IMR-90 (cell line): ENCODE results near the gene FGB. TPM values are rescaled to one million over a fixed set of nuclear protein-coding genes. Genes with fewer than 3 reads are reported as not detected.

ENCODE experiments used
- ATAC-seq: fragments of 200-7000 bp; cut with Tn5 transposase; 2 replicates; pipeline ENCODE4 v1.9.1; 2020; ENCODE audit warnings: low read depth, mild to moderate bottlenecking, moderate library complexity
- BruUV-seq: library from RNA; stranded (reverse); fragments of 400-500 nt; replicated peaks from 2 replicates; lab custom pipeline; 2021; lab: Mats Ljungman, UMichigan
- CTCF ChIA-PET: fragments of 300-600 bp; formaldehyde crosslinking; extraction: SDS; loops from one replicate; lab custom pipeline; 2021; ENCODE audit warnings: antibody characterized with exemption; lab: Yijun Ruan, JAX
- POLR2A ChIA-PET: fragments of 300-600 bp; sonication (Branson Sonifier 250); formaldehyde crosslinking; loops from one replicate; lab custom pipeline; 2022; ENCODE audit warnings: antibody characterized with exemption; ENCODE audit not compliant: unreplicated experiment; lab: Charles Lee
- DNase-seq: peaks from one replicate; pipeline ENCODE4 v3.0.0; 2013
- H2AFZ ChIP-seq: replicated peaks from 2 replicates; pipeline ENCODE3; 2013; ENCODE audit warnings: low read length, mild to moderate bottlenecking; ENCODE audit not compliant: poor library complexity
- H2AK5ac ChIP-seq: 2 replicates; pipeline ENCODE4 v1.6.1; 2013; ENCODE audit warnings: low read depth, low read length, inconsistent platforms
- H2AK9ac ChIP-seq: replicated peaks from 2 replicates; pipeline ENCODE3; 2013; ENCODE audit warnings: mild to moderate bottlenecking, low read depth, low read length, moderate library complexity; ENCODE audit not compliant: poor library complexity
- H2BK120ac ChIP-seq: 2 replicates; pipeline ENCODE4 v1.6.1; 2013; ENCODE audit warnings: low read depth, low read length, inconsistent platforms
- H2BK15ac ChIP-seq: 3 replicates; pipeline ENCODE4 v1.6.1; 2013; ENCODE audit warnings: low read depth, low read length, inconsistent platforms
- H2BK20ac ChIP-seq: 2 replicates; pipeline ENCODE4 v1.6.1; 2013; ENCODE audit warnings: low read depth, mild to moderate bottlenecking, inconsistent platforms, low read length, moderate library complexity
- H2BK5ac ChIP-seq: 2 replicates; pipeline ENCODE4 v1.6.1; 2013; ENCODE audit warnings: mild to moderate bottlenecking, low read depth, low read length, inconsistent platforms; ENCODE audit not compliant: poor library complexity, severe bottlenecking
- H3K14ac ChIP-seq: replicated peaks from 2 replicates; pipeline ENCODE4 v1.6.1; 2013; ENCODE audit warnings: low read depth, low read length, inconsistent platforms
- H3K18ac ChIP-seq: 2 replicates; pipeline ENCODE4 v1.6.1; 2013; ENCODE audit warnings: low read depth, low read length, control low read depth
- H3K23ac ChIP-seq: 2 replicates; pipeline ENCODE4 v1.6.1; 2013; ENCODE audit warnings: low read depth, low read length, inconsistent platforms
- H3K27ac ChIP-seq: 2 replicates; pipeline ENCODE4 v1.5.1; 2013; ENCODE audit warnings: mild to moderate bottlenecking, control low read depth, low read length; ENCODE audit not compliant: insufficient read depth
- H3K27me3 ChIP-seq: 2 replicates; pipeline ENCODE4 v1.6.1; 2013; ENCODE audit warnings: low read length; ENCODE audit not compliant: control insufficient read depth, insufficient read depth
- H3K36me3 ChIP-seq: 2 replicates; pipeline ENCODE4 v1.6.1; 2013; ENCODE audit warnings: low read length, mixed read lengths; ENCODE audit not compliant: control insufficient read depth, insufficient read depth
- H3K4ac ChIP-seq: 2 replicates; pipeline ENCODE4 v1.6.1; 2013; ENCODE audit warnings: low read depth, low read length, inconsistent platforms
- H3K4me1 ChIP-seq: 2 replicates; pipeline ENCODE4 v1.6.1; 2013; ENCODE audit warnings: low read length, mixed read lengths; ENCODE audit not compliant: control insufficient read depth, insufficient read depth
- H3K4me2 ChIP-seq: 2 replicates; pipeline ENCODE4 v1.6.1; 2013; ENCODE audit warnings: low read depth, mild to moderate bottlenecking, control low read depth, low read length, moderate library complexity
- H3K4me3 ChIP-seq: 2 replicates; pipeline ENCODE4 v1.5.1; 2013; ENCODE audit warnings: low read depth, mild to moderate bottlenecking, control low read depth, low read length, moderate library complexity; ENCODE audit not compliant: insufficient read depth
- H3K56ac ChIP-seq: 2 replicates; pipeline ENCODE4 v1.6.1; 2013; ENCODE audit warnings: low read length, inconsistent platforms; ENCODE audit not compliant: insufficient read depth; ENCODE audit errors: extremely low read depth
- H3K79me1 ChIP-seq, 2 experiments: 2 replicates each; pipeline ENCODE4 v1.6.1; 2013; ENCODE audit warnings: low read length in 2 of 2, inconsistent platforms in 1 of 2, low read depth in 1 of 2
- H3K9ac ChIP-seq: 2 replicates; pipeline ENCODE4 v1.6.1; 2013; ENCODE audit warnings: low read depth, low read length, control low read depth
- H3K9me1 ChIP-seq: 2 replicates; pipeline ENCODE4 v1.6.1; 2013; ENCODE audit warnings: low read length, inconsistent platforms; ENCODE audit not compliant: insufficient read depth
- H3K9me3 ChIP-seq: 2 replicates; pipeline ENCODE4 v1.6.1; 2013; ENCODE audit warnings: low read length; ENCODE audit not compliant: control insufficient read depth, insufficient read depth
- H4K20me1 ChIP-seq: 2 replicates; pipeline ENCODE4 v1.6.1; 2013; ENCODE audit warnings: low read length, inconsistent platforms; ENCODE audit not compliant: insufficient read depth
- H4K5ac ChIP-seq: 2 replicates; pipeline ENCODE4 v1.6.1; 2013; ENCODE audit warnings: mild to moderate bottlenecking, low read depth, low read length, control low read depth
- H4K8ac ChIP-seq, 2 experiments: 2 replicates each; pipeline ENCODE4 v1.6.1; 2013; ENCODE audit warnings: low read depth in 2 of 2, low read length in 2 of 2, control low read depth in 1 of 2, inconsistent platforms in 1 of 2
- H4K91ac ChIP-seq: 2 replicates; pipeline ENCODE4 v1.6.1; 2013; ENCODE audit warnings: low read depth, low read length, inconsistent platforms; ENCODE audit not compliant: insufficient read depth
- BHLHE40 ChIP-seq: fragments of 150-350 bp; IDR thresholded peaks from 2 replicates; pipeline ENCODE4 v1.6.1; 2016; ENCODE audit warnings: mild to moderate bottlenecking, low read depth, low read length
- CEBPB ChIP-seq: IDR thresholded peaks from 2 replicates; pipeline ENCODE4 v1.6.1; 2012; ENCODE audit warnings: low read depth, low read length, improper control_type of control experiment
- CHD1 ChIP-seq: IDR thresholded peaks from 2 replicates; pipeline ENCODE4 v1.6.1; 2012; ENCODE audit warnings: low read depth, low read length, improper control_type of control experiment
- MAFK ChIP-seq: IDR thresholded peaks from 2 replicates; pipeline ENCODE4 v1.6.1; 2012; ENCODE audit warnings: low read depth, low read length, improper control_type of control experiment
- MAZ ChIP-seq: IDR thresholded peaks from 2 replicates; pipeline ENCODE4 v1.6.1; 2012; ENCODE audit warnings: low read depth, mild to moderate bottlenecking, low read length, improper control_type of control experiment, moderate library complexity, borderline replicate concordance
- MXI1 ChIP-seq: IDR thresholded peaks from 2 replicates; pipeline ENCODE4 v1.6.1; 2012; ENCODE audit warnings: low read depth, mild to moderate bottlenecking, low read length, moderate library complexity, borderline replicate concordance
- NFE2L2 ChIP-seq: fragments of 150-350 bp; IDR thresholded peaks from 2 replicates; pipeline ENCODE4 v1.6.1; 2016; ENCODE audit warnings: low read depth, mild to moderate bottlenecking, low read length
- POLR2A ChIP-seq: IDR thresholded peaks from 2 replicates; pipeline ENCODE4 v1.6.1; 2012; ENCODE audit warnings: mild to moderate bottlenecking, low read depth, low read length
- RAD21 ChIP-seq: IDR thresholded peaks from 2 replicates; pipeline ENCODE4 v1.6.1; 2012; ENCODE audit warnings: low read length, improper control_type of control experiment
- RCOR1 ChIP-seq: IDR thresholded peaks from 2 replicates; pipeline ENCODE4 v1.6.1; 2012; ENCODE audit warnings: mild to moderate bottlenecking, low read length, improper control_type of control experiment; ENCODE audit not compliant: insufficient replicate concordance
- RFX5 ChIP-seq: IDR thresholded peaks from 2 replicates; pipeline ENCODE4 v1.8.0; 2012; ENCODE audit warnings: low read depth, mild to moderate bottlenecking, low read length, moderate library complexity
- SMC3 ChIP-seq: fragments of 150-350 bp; IDR thresholded peaks from 2 replicates; pipeline ENCODE4 v1.6.1; 2016; ENCODE audit warnings: low read depth, mild to moderate bottlenecking, antibody characterized with exemption, low read length, moderate library complexity
- WGBS, 2 experiments: methylation state at CpG; one replicate each; pipeline versions ENCODE4 v1.1.5 to v1.1.7; 2013; ENCODE audit warnings: missing lambda C conversion rate in 2 of 2; ENCODE audit not compliant: insufficient read length in 1 of 2; ENCODE audit errors: extremely low coverage in 2 of 2; 5-methylcytosine and 5-hydroxymethylcytosine counted together
- dilution Hi-C: fragments of 300-500 bp; cut with HindIII; formaldehyde crosslinking; loops from one replicate; pipeline ENCODE4 v1.14.3; 2018; ENCODE audit warnings: low sequenced_read_pairs; ENCODE audit not compliant: unreplicated experiment
- in situ Hi-C: fragments of 300-500 bp; cut with MboI; formaldehyde crosslinking; loops from 3 replicates; pipeline ENCODE4 v1.14.3; 2019; ENCODE audit warnings: low sequenced_read_pairs, inconsistent platforms, mixed read lengths
- intact Hi-C: fragments of 100-400 bp; cut with micrococcal nuclease; formaldehyde crosslinking; loops from 2 replicates; pipeline ENCODE4 v1.10.0; 2022
- polyA plus RNA-seq, 3 experiments: library from polyadenylated mRNA; depleted of rRNA; stranded (reverse); fragments of >200 nt; gene quantifications; 2 replicates each; pipeline ENCODE4 v1.2.3, GENCODE V29; 2012; ENCODE audit warnings: low replicate concordance in 1 of 3
- total RNA-seq: library from RNA; depleted of rRNA; stranded (reverse); fragments of >200 nt; gene quantifications from 2 replicates; pipeline ENCODE4 v1.2.3, GENCODE V29; 2012
- TF ChIP-seq, protein P1 (sequence below): fragments of 150-350 bp; IDR thresholded peaks from 2 replicates; pipeline ENCODE4 v1.6.1; 2017; ENCODE audit warnings: mild to moderate bottlenecking, antibody characterized with exemption, low read length, low read depth
- TF ChIP-seq, protein P2 (sequence below): fragments of 150-350 bp; IDR thresholded peaks from 2 replicates; pipeline ENCODE4 v1.6.1; 2016; ENCODE audit warnings: low read depth, mild to moderate bottlenecking, low read length, moderate library complexity, borderline replicate concordance
- TF ChIP-seq, protein P3 (sequence below): conservative IDR thresholded peaks from 2 replicates; pipeline ENCODE4 v1.5.1; 2012; ENCODE audit warnings: mild to moderate bottlenecking, low read depth, low read length, improper control_type of control experiment

Gene FGB
- total and polyA plus RNA-seq, 2 of the 4 experiments (the other 2 are of a cell fraction): not detected

- H3K4me1 ChIP-seq: no peaks in the 10 kb centered on the region
- H3K9me1 ChIP-seq: no peaks in the 10 kb centered on the region
- H3K4me3 ChIP-seq: no peak overlapping the region
- H2BK15ac ChIP-seq: no peak overlapping the region
- H3K18ac ChIP-seq: no peak overlapping the region
- intact Hi-C loops: no loop called here
- no peak overlapping the region for H2AFZ ChIP-seq
- H3K36me3 ChIP-seq: no peaks in the 10 kb centered on the region
- ATAC-seq (no peak; the same call in 1 of the 2 replicates), DNase-seq (no peak)
- H3K9me3 ChIP-seq: no peaks in the 10 kb centered on the region
- H3K27ac ChIP-seq: no peak overlapping the region
- no peak overlapping the region for H3K14ac ChIP-seq
- H3K9ac ChIP-seq: no peak overlapping the region
- H3K27me3 ChIP-seq: no peaks in the 10 kb centered on the region
- no peak overlapping the region for H4K5ac ChIP-seq
- no peaks in the 10 kb centered on the region for H3K79me1 ChIP-seq
- H4K91ac ChIP-seq: no peak overlapping the region
- H3K4ac ChIP-seq: no peak overlapping the region
- no peak overlapping the region for H4K8ac ChIP-seq
- no peak overlapping the region for H2AK9ac ChIP-seq
- H3K23ac ChIP-seq: no peak overlapping the region
- H3K56ac ChIP-seq: no peak overlapping the region
- no peak for TF ChIP-seq BHLHE40
- TF ChIP-seq CHD1: no peak
- TF ChIP-seq, protein P1, sequence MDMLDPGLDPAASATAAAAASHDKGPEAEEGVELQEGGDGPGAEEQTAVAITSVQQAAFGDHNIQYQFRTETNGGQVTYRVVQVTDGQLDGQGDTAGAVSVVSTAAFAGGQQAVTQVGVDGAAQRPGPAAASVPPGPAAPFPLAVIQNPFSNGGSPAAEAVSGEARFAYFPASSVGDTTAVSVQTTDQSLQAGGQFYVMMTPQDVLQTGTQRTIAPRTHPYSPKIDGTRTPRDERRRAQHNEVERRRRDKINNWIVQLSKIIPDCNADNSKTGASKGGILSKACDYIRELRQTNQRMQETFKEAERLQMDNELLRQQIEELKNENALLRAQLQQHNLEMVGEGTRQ: no peak
- TF ChIP-seq, protein P2, sequence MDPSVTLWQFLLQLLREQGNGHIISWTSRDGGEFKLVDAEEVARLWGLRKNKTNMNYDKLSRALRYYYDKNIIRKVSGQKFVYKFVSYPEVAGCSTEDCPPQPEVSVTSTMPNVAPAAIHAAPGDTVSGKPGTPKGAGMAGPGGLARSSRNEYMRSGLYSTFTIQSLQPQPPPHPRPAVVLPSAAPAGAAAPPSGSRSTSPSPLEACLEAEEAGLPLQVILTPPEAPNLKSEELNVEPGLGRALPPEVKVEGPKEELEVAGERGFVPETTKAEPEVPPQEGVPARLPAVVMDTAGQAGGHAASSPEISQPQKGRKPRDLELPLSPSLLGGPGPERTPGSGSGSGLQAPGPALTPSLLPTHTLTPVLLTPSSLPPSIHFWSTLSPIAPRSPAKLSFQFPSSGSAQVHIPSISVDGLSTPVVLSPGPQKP: no peak
- TF ChIP-seq NFE2L2: no peak
- TF ChIP-seq MXI1: no peak
- TF ChIP-seq, protein P3, sequence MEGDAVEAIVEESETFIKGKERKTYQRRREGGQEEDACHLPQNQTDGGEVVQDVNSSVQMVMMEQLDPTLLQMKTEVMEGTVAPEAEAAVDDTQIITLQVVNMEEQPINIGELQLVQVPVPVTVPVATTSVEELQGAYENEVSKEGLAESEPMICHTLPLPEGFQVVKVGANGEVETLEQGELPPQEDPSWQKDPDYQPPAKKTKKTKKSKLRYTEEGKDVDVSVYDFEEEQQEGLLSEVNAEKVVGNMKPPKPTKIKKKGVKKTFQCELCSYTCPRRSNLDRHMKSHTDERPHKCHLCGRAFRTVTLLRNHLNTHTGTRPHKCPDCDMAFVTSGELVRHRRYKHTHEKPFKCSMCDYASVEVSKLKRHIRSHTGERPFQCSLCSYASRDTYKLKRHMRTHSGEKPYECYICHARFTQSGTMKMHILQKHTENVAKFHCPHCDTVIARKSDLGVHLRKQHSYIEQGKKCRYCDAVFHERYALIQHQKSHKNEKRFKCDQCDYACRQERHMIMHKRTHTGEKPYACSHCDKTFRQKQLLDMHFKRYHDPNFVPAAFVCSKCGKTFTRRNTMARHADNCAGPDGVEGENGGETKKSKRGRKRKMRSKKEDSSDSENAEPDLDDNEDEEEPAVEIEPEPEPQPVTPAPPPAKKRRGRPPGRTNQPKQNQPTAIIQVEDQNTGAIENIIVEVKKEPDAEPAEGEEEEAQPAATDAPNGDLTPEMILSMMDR: no peak
- no peak for TF ChIP-seq SMC3
- no peak for TF ChIP-seq POLR2A
- TF ChIP-seq MAFK: no peak
- TF ChIP-seq RAD21: no peak
- no peak for TF ChIP-seq CEBPB
- no peak for TF ChIP-seq MAZ
- no peak for TF ChIP-seq RFX5
- no peak for TF ChIP-seq RCOR1
- dilution Hi-C loops: no loop called here
- WGBS, 2 experiments: no CpG with 5 or more reads among the region's 1 CpG
- CTCF ChIA-PET: interaction anchor here (1.0 to 2.9 kb wide), 2 partner anchors 8 to 58 kb away, joined by 3 to 21 read pairs; no protein-coding TSS in a partner anchor
- in situ Hi-C loops: loop anchor here (25.0 kb wide), 1 partner anchor 802 kb away; no protein-coding TSS in a partner anchor
- BruUV-seq: no TSS peak
- no peak overlapping the region for H2BK20ac ChIP-seq
- peak overlapping the region; percentile 49; the same call in 1 of the 2 replicates for H3K4me2 ChIP-seq
- no peaks in the 10 kb centered on the region for H4K20me1 ChIP-seq
- no peak overlapping the region for H2AK5ac ChIP-seq
- no peak overlapping the region for H2BK120ac ChIP-seq
- POLR2A ChIA-PET: no interaction called here
- H2BK5ac ChIP-seq: no peak overlapping the region
These were observed 2.4 kb upstream of the FGB start for GRCh38 chr4:154560419-154560801.
